T-cell (primary cell): Measurements from ENCODE around the gene PON1. TPM values are rescaled to one million over a fixed set of nuclear protein-coding genes. Genes with fewer than 3 reads are reported as not detected.

Experiments
- ATAC-seq, 4 experiments: fragments of 200-7000 bp in 3 of 4; fragments of 150-1000 bp in 1 of 4; cut with Tn5 transposase; replicated peaks in 1 of 4; 1 replicate in 3 of 4; 2 replicates in 1 of 4; pipeline ENCODE4 v1.10.0; 2021; ENCODE audit warnings: moderate library complexity in 3 of 4, mild to moderate bottlenecking in 2 of 4, moderate number of reproducible peaks in 1 of 4
- CTCF ChIA-PET, 2 donors: fragments of 300-600 bp; sonication (Branson Sonifier 250); formaldehyde crosslinking; loops; one replicate each; lab custom pipeline; 2022; ENCODE audit warnings: antibody characterized with exemption in 2 of 2; lab: Charles Lee
- POLR2A ChIA-PET, 2 donors: fragments of 300-600 bp; sonication (Branson Sonifier 250); formaldehyde crosslinking; loops; one replicate each; lab custom pipeline; 2022; ENCODE audit warnings: antibody characterized with exemption in 2 of 2; lab: Charles Lee
- DNase-seq, 35 experiments: peaks; one replicate each; pipeline versions ENCODE4 v3.0.0 to v3.0.0-alpha.2; 2013 to 2023
- H3K27ac ChIP-seq: one replicate; pipeline ENCODE4 v1.5.1; 2013; ENCODE audit warnings: low read length
- H3K27me3 ChIP-seq, 2 experiments: replicated peaks in 1 of 2; 1 replicate in 1 of 2; 2 replicates in 1 of 2; pipeline versions ENCODE4 v1.6.1 to v1.7.0; 2013; ENCODE audit warnings: low read length in 1 of 2, mixed read lengths in 1 of 2; ENCODE audit not compliant: control insufficient read depth in 2 of 2, insufficient read depth in 2 of 2; ENCODE audit errors: extremely low read depth in 1 of 2
- H3K36me3 ChIP-seq, 2 donors: 1 replicate in 1 of 2; 2 replicates in 1 of 2; pipeline versions ENCODE4 v1.6.1 to v1.7.0; 2013; ENCODE audit warnings: low read length in 1 of 2; ENCODE audit not compliant: control insufficient read depth in 2 of 2, insufficient read depth in 1 of 2; ENCODE audit errors: extremely low read depth in 1 of 2
- H3K4me1 ChIP-seq, 2 experiments: 1 replicate in 1 of 2; 2 replicates in 1 of 2; pipeline versions ENCODE4 v1.6.1 to v1.7.0; 2013; ENCODE audit warnings: low read length in 2 of 2, mixed read lengths in 1 of 2; ENCODE audit not compliant: insufficient read depth in 2 of 2, control insufficient read depth in 1 of 2; ENCODE audit errors: extremely low read depth in 1 of 2
- H3K4me3 ChIP-seq, 2 donors: 1 replicate in 1 of 2; 2 replicates in 1 of 2; pipeline versions ENCODE4 v1.5.1 to v1.7.0; 2013; ENCODE audit warnings: mild to moderate bottlenecking in 2 of 2, low read length in 1 of 2, moderate library complexity in 1 of 2; ENCODE audit not compliant: control insufficient read depth in 1 of 2; ENCODE audit errors: extremely low read depth in 1 of 2
- H3K9me3 ChIP-seq: 2 replicates; pipeline ENCODE4 v1.7.0; 2013
- H3K27ac Mint-ChIP-seq, 2 donors: one replicate each; pipeline ENCODE4 v1.8.0; 2020 to 2021; ENCODE audit warnings: mild to moderate bottlenecking in 2 of 2, mixed read lengths in 2 of 2
- H3K27me3 Mint-ChIP-seq, 2 donors: one replicate each; pipeline ENCODE4 v1.8.0; 2021 to 2022; ENCODE audit warnings: mixed read lengths in 2 of 2
- H3K36me3 Mint-ChIP-seq: one replicate; pipeline ENCODE4 v1.8.0; 2021; ENCODE audit warnings: mixed read lengths
- H3K4me1 Mint-ChIP-seq, 3 donors: one replicate each; pipeline ENCODE4 v1.8.0; 2020 to 2022; ENCODE audit warnings: mixed read lengths in 3 of 3, mild to moderate bottlenecking in 1 of 3
- H3K4me3 Mint-ChIP-seq, 3 donors: one replicate each; pipeline ENCODE4 v1.8.0; 2020 to 2022; ENCODE audit warnings: mild to moderate bottlenecking in 3 of 3, mixed read lengths in 3 of 3, moderate library complexity in 3 of 3
- H3K9me3 Mint-ChIP-seq, 3 donors: one replicate each; pipeline ENCODE4 v1.8.0; 2020 to 2022; ENCODE audit warnings: mixed read lengths in 3 of 3
- WGBS: methylation state at CpG from one replicate; pipeline ENCODE4 v1.1.5; 2013; ENCODE audit warnings: missing lambda C conversion rate; ENCODE audit not compliant: insufficient coverage; 5-methylcytosine and 5-hydroxymethylcytosine counted together
- total RNA-seq, 35 experiments: library from RNA in 6 of 35; stranded (reverse) in 6 of 35; fragments of 120-200 nt in 1 of 35; gene quantifications; one replicate each; pipeline versions ENCODE4 v1.2.1 to v1.2.4 and lab custom pipeline; 2013 to 2026

Gene PON1
- total RNA-seq, 5 donors from 2014 or later (not counting 1 experiment from before 2014, with no cell fraction given): 0.73 TPM; not detected in 4

DNA sequence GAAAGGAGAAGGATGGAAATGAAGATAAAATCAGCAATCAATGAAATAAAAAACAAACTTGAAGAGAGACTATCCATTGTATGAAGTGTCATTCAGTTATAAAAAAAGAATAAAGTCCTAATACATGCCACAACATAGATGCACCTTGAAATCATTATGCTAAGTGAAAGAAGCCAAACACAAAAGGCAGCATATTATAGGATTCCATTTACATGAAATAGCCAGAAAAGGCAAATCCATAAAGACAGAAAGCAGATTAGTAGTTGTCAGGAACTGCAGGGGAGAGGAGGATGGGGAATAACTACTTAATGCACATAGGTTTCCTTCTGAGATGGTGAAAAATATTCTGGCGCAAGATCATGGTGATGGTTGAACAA lies 6.6 kb upstream of the PON1 start:
- Mint-ChIP-seq H3K27me3 (peaks cover 4% of the 10 kb centered on the region in 2 donors), H3K36me3 (no peaks in the 10 kb centered on the region), H3K4me1 (peaks cover 12 to 16% (median 16%) of the 10 kb centered on the region in 3 donors), H3K4me3 (peak overlapping the region; percentile 57 to 72 (median 71)), H3K9me3 (peaks cover 0 to 8% (median 0%) of the 10 kb centered on the region in 3 donors), H3K27ac (peak overlapping the region; percentile 17 to 56)
- ATAC-seq (peak in 2 of 4 experiments; percentile 19 to 20), DNase-seq (peak in 1 of 35 experiments; percentile 11)
- Histone ChIP-seq H3K4me3 (peak overlapping the region; percentile 32 to 49), H3K9me3 (no peaks in the 10 kb centered on the region), H3K27me3 (no peaks in the 10 kb centered on the region), H3K4me1 (peaks cover 0 to 6% of the 10 kb centered on the region in 2 experiments), H3K27ac (peak overlapping the region; percentile 32), H3K36me3 (no peaks in the 10 kb centered on the region)
- CTCF ChIA-PET: interaction anchor here in 1 of 2 donors (0.6 kb wide), 1 partner anchor 1651 kb away, joined by 3 read pairs; no protein-coding TSS in a partner anchor
- POLR2A ChIA-PET: no interaction called here
- no CpG with 5 or more reads among the region's 1 CpG for WGBS

- H3K9me3 Mint-ChIP-seq: peaks cover 0 to 8% (median 0%) of the 10 kb centered on the region in 3 donors
- Histone ChIP-seq H3K9me3 (no peaks in the 10 kb centered on the region), H3K4me3 (peak overlapping the region; percentile 32 to 49), H3K27ac (peak overlapping the region; percentile 32), H3K4me1 (peaks cover 0 to 6% of the 10 kb centered on the region in 2 experiments), H3K27me3 (no peaks in the 10 kb centered on the region), H3K36me3 (no peaks in the 10 kb centered on the region)
- H3K4me1 Mint-ChIP-seq: peaks cover 12 to 16% (median 16%) of the 10 kb centered on the region in 3 donors
- peaks cover 7 to 8% of the 10 kb centered on the region in 2 donors for H3K27me3 Mint-ChIP-seq
- peak overlapping the region; percentile 57 to 72 (median 71) for H3K4me3 Mint-ChIP-seq
- POLR2A ChIA-PET: interaction anchor here in 1 of 2 donors (0.5 kb wide), 1 partner anchor 13 kb away, joined by 5 read pairs; no protein-coding TSS in a partner anchor
- peak in 1 of 35 experiments; percentile 49 for DNase-seq
- ATAC-seq: peak; percentile 38 to 74 (median 52)
- peak overlapping the region; percentile 17 to 56 for H3K27ac Mint-ChIP-seq
- no peaks in the 10 kb centered on the region for H3K36me3 Mint-ChIP-seq
- WGBS: no CpG with 5 or more reads among the region's 4 CpGs
- CTCF ChIA-PET: interaction anchor here in 1 of 2 donors (0.6 kb wide), 1 partner anchor 1651 kb away, joined by 3 read pairs; no protein-coding TSS in a partner anchor
Measured at GRCh38 chr7:95330204-95330960, 6.0 kb upstream of the PON1 start.

GRCh38 chr7:95327356-95327755 lies 3.0 kb upstream of the PON1 start:
- ChIA-PET POLR2A (interaction anchor here in 1 of 2 donors (0.6 kb wide), 1 partner anchor 13 kb away, joined by 5 read pairs; no protein-coding TSS in a partner anchor), CTCF (interaction anchor here in 1 of 2 donors (0.6 kb wide), 1 partner anchor 11 kb away, joined by 4 read pairs; no protein-coding TSS in a partner anchor)

GRCh38 chr7:95323410-95324129 lies 762 bp downstream of the PON1 start:
- no peaks in the 10 kb centered on the region for H3K36me3 Mint-ChIP-seq
- no peak overlapping the region for H3K27ac Mint-ChIP-seq

More at GRCh38 chr7:95327356-95327755, 3.0 kb upstream of the PON1 start:
- no peaks in the 10 kb centered on the region for H3K36me3 ChIP-seq
- H3K9me3 ChIP-seq: no peaks in the 10 kb centered on the region
- no peak overlapping the region for H3K27ac ChIP-seq
- Mint-ChIP-seq H3K36me3 (no peaks in the 10 kb centered on the region), H3K4me3 (no peak overlapping the region), H3K27me3 (peaks cover 12 to 13% of the 10 kb centered on the region in 2 donors), H3K27ac (no peak overlapping the region), H3K4me1 (peaks cover 12 to 18% (median 16%) of the 10 kb centered on the region in 3 donors), H3K9me3 (peaks cover 0 to 8% (median 0%) of the 10 kb centered on the region in 3 donors)
- H3K4me3 ChIP-seq: no peak overlapping the region
- ATAC-seq (no peak), DNase-seq (no peak)
- H3K4me1 ChIP-seq: peaks cover 3 to 6% of the 10 kb centered on the region in 2 experiments
- H3K27me3 ChIP-seq: peaks cover 0 to 7% of the 10 kb centered on the region in 2 experiments
- 84% methylated on average over 2 of the region's 3 CpGs for WGBS

DNA sequence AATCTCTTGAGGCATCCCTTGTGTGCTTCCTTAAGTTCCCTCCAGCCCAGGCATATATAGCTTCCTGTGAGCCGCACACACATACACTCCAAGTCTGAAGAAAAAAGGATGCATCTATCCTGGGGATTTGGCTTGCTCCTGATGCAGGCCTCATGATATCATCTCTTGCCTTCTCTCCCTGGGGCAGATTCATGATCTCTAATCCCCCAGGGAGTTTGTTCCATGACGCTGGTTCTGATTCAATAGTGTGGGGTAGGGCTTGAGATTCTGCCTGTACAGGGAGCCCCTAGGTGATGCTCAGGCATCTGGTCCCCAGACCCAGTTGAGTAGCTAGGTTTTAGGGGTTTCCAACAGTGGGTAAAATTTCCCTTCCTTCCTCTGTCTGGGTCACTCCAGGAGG lies 1.5 kb downstream of the PON1 start:
- no peak overlapping the region for H3K4me3 ChIP-seq
- no peaks in the 10 kb centered on the region for H3K9me3 ChIP-seq
- H3K9me3 Mint-ChIP-seq: peaks cover 0 to 7% (median 0%) of the 10 kb centered on the region in 3 donors
- H3K27me3 Mint-ChIP-seq: peaks cover 12 to 13% of the 10 kb centered on the region in 2 donors
- no peaks in the 10 kb centered on the region for H3K36me3 Mint-ChIP-seq
- DNase-seq (no peak), ATAC-seq (no peak)
- no peak overlapping the region for H3K27ac Mint-ChIP-seq
- H3K4me1 ChIP-seq: peaks cover 0 to 3% of the 10 kb centered on the region in 2 experiments
- H3K4me1 Mint-ChIP-seq: peaks cover 0 to 3% (median 0%) of the 10 kb centered on the region in 3 donors
- WGBS: 88% methylated on average over 1 of the region's 2 CpGs
- ChIA-PET POLR2A (no interaction called here), CTCF (no interaction called here)
- H3K27ac ChIP-seq: no peak overlapping the region
- H3K36me3 ChIP-seq: no peaks in the 10 kb centered on the region
- H3K27me3 ChIP-seq: peaks cover 0 to 7% of the 10 kb centered on the region in 2 experiments
- H3K4me3 Mint-ChIP-seq: no peak overlapping the region

More at GRCh38 chr7:95323410-95324129, 762 bp downstream of the PON1 start:
- Histone ChIP-seq H3K27me3 (peaks cover 0 to 7% of the 10 kb centered on the region in 2 experiments), H3K4me3 (no peak overlapping the region), H3K9me3 (no peaks in the 10 kb centered on the region), H3K27ac (no peak overlapping the region), H3K36me3 (no peaks in the 10 kb centered on the region), H3K4me1 (peaks cover 0 to 3% of the 10 kb centered on the region in 2 experiments)
- Mint-ChIP-seq H3K9me3 (peaks cover 0 to 8% (median 0%) of the 10 kb centered on the region in 3 donors), H3K27me3 (peaks cover 12 to 13% of the 10 kb centered on the region in 2 donors), H3K4me3 (no peak overlapping the region), H3K4me1 (peaks cover 0 to 3% (median 0%) of the 10 kb centered on the region in 3 donors)
- 100% methylated on average over 4 of the region's 9 CpGs for WGBS
- ChIA-PET POLR2A (no interaction called here), CTCF (no interaction called here)
- DNase-seq (no peak), ATAC-seq (no peak)

DNA sequence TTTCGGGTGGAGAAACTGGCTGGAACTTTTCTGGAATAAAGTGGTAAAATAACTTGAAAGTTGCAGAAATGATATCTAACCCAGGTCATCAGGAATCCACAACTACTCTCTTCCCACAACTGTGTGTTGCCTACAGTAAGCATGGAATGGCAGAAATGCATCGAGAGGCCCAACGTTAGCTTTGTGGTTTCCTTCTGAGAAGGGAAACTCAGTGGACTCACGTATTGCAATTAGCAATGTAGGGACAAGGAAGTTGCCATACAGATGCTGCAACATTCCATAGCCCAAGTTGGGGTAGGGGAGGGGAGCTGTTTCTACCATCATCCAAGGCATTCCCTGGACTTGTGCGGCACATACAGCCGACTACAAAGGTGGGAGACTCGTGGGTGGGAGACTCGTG lies 1.9 kb downstream of the PON1 start:
- Mint-ChIP-seq H3K36me3 (no peaks in the 10 kb centered on the region), H3K27me3 (peaks cover 12 to 13% of the 10 kb centered on the region in 2 donors), H3K9me3 (peaks cover 0 to 3% (median 0%) of the 10 kb centered on the region in 3 donors), H3K4me1 (peaks cover 0 to 3% (median 0%) of the 10 kb centered on the region in 3 donors), H3K4me3 (no peak overlapping the region), H3K27ac (no peak overlapping the region)
- Histone ChIP-seq H3K27me3 (peaks cover 0 to 7% of the 10 kb centered on the region in 2 experiments), H3K4me1 (peaks cover 0 to 3% of the 10 kb centered on the region in 2 experiments), H3K9me3 (no peaks in the 10 kb centered on the region), H3K4me3 (no peak overlapping the region), H3K36me3 (no peaks in the 10 kb centered on the region), H3K27ac (no peak overlapping the region)
- ATAC-seq (no peak), DNase-seq (no peak)
- no CpG with 5 or more reads among the region's 8 CpGs for WGBS
- POLR2A ChIA-PET: no interaction called here
- CTCF ChIA-PET: no interaction called here
